Esophagus muscularis mucosa (tissue), 4 donors: ENCODE data around the gene DMD.

Source experiments
- CTCF ChIP-seq, 3 experiments: fragments of 200-600 bp in 2 of 3; fragments of 450-650 bp in 1 of 3; sonication (generic) in 2 of 3; IDR thresholded peaks; one replicate each; pipeline ENCODE4 v1.5.1; 2017 to 2019; ENCODE audit warnings: antibody characterized with exemption in 3 of 3, mild to moderate bottlenecking in 2 of 3, moderate library complexity in 1 of 3
- EP300 ChIP-seq: sonication (generic); formaldehyde crosslinking; IDR thresholded peaks from one replicate; pipeline ENCODE4 v1.6.1; 2017; ENCODE audit warnings: antibody characterized with exemption
- POLR2A ChIP-seq: fragments of 450-650 bp; IDR thresholded peaks from one replicate; pipeline ENCODE4 v1.6.1; 2017; ENCODE audit warnings: antibody characterized with exemption, moderate library complexity, mild to moderate bottlenecking, low read depth

GRCh38 chrX:31260351-31260750 lies 1951.0 kb downstream of the DMD start:
- TF ChIP-seq CTCF (IDR thresholded peaks at IDR 0.05) (no peak), POLR2A (no peak), EP300 (no peak)
